IPS-NIHi11 (cell line): ENCODE data around the gene BTG1.
A peak's percentile ranks its signal among the peaks of the same experiment; 100 is the strongest.

ENCODE experiments used
- DNase-seq: peaks from one replicate; pipeline ENCODE4 v3.0.0; 2012; ENCODE audit warnings: mixed read lengths, low spot score

BTG1 gene, protein sequence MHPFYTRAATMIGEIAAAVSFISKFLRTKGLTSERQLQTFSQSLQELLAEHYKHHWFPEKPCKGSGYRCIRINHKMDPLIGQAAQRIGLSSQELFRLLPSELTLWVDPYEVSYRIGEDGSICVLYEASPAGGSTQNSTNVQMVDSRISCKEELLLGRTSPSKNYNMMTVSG

DNA sequence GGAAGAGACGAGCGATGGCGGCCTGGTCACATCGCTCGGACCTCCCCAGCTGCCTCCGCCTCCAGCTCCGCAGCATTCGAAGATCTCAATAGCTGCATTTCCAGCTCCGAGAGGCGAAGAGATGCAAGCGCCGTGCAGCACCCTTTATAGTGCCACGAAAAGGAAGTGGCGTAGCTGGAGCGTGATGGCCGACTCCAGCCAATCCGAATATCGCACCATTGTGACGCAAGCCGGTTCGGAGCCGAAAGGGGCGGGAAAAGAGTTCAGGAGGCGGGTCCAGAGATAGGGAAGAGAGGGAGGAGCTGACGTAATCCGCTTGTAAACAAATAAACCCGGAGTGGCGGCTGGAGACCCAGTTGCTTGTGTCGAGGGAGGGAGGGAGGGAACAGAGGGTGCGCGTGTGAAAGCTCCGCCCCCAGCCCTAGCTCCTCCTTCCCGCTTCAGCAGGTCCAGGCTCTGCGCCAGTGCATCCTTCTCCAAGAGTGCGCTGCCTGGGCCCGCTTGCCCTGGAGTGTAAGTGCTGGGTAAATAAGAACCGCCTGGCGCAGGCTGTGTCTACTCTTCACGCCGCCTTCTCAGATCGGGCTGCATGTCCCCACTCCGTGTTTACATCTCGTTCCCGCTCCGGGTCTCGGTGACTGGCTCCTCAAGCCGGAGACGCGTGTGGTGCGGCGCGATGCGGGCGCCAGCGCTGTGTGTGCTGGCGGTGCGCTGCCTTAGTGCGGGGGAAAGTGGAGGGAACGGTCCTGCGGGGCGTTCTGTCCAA lies at the start of gene BTG1:
Gene BTG1, minus strand, starts transcription at position 116 of the 766 bp plus-strand sequence. CDS start 311 bp downstream, outside the sequence.
- peak; percentile 94 for DNase-seq

DNA sequence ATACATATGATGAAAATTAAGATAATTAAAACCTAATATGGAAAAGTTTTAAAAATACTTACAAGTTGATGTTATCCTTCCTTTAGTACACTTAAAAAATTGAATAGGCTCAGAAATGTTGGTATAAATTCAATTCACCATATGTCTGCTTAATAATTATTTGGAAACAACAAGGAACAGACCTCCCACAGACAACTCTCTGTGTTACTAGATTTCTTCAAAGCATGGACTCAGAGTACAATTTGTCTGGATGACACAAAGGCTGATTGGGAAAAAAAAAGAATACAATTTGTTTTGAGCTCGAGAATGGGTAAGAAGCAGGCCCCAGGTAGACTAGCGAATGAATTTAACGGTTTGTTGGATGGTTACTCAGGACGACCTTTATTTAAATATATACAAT lies 48.9 kb upstream of the BTG1 start:
- DNase-seq, result no peak

DNA sequence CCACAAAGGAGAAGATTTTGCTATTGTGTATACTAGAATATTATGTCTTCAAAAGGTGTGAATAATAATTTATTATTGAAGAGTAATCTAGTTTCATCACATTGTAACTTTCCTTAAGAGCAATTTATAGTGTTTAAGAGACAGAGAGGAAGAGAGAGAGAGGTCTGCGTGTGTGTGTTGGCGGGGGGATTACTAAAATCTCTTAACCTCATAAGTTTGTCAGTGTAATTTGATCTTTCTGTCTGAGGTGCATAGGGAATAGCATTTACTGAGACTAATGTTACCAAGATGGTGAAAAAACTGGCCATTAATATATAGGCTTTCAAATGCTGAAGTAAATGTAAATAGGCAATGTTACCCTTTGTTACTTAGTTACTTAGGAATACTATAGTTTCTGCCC lies 48.2 kb upstream of the BTG1 start:
- no peak for DNase-seq

DNA sequence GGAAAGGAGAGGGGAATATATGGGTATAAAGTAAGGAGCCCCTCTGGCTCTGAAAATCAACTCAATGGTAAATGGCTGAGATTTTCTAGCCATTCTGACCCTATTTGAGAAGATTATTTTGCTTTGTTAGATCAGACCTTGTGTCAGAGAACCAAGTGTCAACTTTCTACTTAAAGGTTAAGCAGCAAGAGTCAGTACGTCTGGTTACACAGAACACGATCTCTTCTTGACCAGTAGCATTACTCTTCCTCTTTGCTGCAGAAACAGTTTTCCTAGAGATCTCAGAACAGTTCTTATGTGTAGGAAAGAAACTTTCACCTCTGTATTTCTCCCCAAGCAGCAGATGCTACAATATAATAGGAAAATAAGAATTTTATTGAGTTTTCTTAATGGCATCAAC lies 47.4 kb upstream of the BTG1 start:
- no peak for DNase-seq

DNA sequence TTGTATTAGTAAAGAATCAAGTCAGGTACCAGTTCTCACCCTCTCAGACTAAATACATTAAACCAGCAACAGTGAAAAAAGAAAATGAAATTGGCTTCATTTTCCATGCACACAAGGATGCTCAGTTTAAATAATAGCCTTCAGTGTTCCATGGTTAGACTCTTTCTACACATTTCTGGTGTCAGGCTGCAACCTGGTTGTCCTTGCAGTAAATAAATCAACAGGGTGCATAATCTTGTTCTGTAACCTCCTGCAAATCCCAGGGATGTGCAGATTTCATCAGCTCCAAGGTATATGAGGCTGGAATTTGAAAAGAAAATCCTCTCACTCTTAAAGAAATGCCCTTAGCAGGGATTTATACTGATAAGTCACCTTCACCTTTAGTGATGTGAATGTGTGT lies 46.7 kb upstream of the BTG1 start:
- no peak for DNase-seq

DNA sequence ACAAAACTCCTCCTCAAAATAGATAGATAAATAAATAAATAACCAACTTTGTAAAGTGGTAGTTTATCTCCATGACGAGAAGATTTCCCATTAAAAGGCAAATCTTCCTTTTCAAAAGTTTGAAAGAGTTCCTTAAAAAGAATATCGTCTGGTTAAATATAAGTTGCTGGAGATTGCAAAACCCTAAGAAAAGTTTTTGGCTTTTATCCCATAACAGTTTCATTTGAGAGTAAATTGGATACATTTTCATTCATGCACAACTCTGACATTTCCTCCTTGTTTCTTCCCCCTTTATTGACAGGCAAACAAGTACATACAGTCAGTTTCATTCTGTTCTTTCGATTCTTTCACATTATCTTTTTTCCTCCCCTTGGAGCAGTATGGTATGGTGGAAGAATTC lies 45.4 kb upstream of the BTG1 start:
- DNase-seq, result no peak

DNA sequence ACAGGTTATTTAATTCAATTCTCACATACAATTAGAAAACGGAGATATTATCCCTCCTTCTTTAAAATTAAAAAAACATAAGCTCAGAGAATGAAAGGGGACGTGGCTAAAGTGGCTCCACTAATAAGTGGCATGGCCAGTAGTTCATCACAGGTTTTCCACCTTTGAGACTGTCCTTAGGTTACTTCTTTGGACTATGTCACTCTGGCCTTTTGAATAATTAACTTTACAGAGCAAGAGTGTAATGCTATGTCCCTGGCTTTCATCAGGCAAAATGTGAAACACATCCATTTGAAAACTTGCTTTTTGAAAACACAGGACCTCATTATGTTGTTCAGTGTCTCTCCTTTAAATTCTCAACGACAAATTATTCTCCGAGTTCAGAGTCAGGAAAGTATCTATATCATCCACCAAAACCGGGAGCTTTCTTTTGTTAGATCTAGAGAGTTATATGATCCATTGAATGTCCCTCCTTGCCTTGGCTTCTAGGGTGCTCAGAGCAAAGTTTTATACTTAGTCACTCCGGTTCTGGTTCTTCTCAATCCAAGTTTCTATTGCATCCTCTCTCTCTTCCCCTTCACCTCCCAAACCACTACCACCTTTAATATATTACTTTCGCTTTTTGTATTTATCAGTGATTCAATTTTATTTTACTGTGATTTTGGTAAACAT lies 43.0 kb upstream of the BTG1 start:
- DNase-seq, result no peak

DNA sequence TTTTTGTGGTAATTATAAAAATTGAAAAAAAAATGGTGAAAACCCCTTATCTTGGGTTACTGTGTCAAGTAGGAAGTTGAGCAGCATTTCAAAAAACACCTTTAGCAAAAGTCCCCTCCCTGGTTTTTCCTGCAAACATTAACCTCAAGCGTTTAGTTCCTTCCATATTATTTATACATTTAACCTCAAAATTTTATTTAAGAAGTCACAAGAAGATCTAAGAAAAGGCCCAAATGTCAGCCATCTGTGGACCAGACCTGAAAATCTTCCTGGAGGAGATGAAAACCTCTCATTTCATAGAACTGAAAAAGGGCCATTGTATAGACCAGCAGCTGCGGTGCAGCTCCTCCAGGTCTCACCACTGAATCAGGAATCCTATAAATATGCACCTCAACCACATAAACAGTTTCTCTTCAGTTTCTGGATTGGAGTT lies 40.4 kb upstream of the BTG1 start:
- no peak for DNase-seq

DNA sequence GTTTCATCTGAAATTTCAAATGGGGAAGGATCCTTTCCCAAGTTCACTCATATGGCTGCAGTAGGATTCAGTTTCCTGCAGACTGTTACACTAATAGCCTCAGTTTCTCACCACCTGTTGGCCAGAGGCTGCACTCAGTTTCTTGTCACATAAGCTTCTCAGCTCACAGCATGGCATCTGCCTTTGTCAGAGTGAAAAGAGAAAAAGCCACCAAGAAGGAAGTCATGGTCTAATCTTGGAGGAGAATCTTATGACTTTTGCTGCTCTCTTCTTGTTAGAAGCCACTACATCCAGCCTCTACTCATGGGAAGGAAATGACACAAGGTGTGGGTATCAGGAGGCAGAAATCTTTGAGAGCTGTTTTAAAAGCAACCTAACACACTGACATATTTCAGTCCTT lies 39.4 kb upstream of the BTG1 start:
- DNase-seq, result no peak

DNA sequence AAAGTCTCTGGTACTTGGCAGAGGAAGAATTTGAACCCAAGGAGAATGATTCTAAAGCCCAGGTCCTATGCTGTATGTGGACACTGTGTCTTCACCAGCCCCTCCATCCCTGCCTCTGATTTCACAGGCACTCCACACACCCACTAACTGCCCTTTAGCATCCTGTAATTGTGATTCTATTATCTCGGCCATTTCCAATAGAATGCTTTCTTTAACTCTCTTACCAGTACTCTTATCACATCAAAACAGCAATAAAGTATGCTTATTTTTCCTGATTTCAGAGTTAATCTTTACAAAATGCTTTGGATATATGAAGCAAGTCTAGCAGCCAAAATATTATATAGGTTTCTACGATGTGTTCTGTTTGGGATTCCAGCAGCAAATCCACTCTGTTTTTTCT lies 37.9 kb upstream of the BTG1 start:
- no peak for DNase-seq

DNA sequence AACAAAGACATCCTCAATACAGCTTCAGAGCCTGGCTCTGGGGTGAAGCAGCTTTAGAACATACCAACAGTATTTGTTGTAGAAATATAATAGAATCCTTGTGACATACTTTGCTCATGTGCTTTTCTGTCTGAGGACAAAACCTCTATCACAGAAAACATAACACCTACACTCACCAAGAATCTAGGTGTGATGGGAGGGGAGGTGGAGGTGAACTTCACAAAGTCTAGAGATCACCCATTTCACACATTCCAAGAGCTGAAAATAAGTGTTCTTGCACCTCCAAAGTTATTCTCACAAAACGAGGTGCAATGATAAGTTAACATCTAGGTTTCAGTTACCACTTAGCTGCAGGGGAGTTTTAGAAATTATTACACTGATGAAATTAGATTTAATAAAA lies 32.7 kb upstream of the BTG1 start:
- DNase-seq, result no peak

DNA sequence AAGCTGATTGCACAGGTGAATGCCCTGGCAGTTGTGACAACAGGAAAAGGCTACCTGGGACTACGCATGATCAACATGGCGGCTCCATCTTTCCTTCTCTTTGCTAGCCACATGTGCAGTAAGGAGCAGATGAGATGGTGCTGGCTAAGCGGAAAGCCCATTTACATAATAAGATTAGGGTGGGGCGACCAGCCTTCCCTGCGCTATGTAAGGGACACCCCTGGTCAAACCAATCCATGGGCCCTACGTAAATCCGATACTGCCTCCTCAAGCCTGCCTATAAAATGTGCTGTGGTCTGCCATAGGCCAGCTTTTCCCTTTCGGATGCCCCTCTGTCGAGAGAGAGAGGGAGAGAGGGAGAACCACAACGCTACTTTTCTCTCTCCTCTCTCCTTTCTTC lies 31.0 kb upstream of the BTG1 start:
- peak; percentile 12 for DNase-seq

DNA sequence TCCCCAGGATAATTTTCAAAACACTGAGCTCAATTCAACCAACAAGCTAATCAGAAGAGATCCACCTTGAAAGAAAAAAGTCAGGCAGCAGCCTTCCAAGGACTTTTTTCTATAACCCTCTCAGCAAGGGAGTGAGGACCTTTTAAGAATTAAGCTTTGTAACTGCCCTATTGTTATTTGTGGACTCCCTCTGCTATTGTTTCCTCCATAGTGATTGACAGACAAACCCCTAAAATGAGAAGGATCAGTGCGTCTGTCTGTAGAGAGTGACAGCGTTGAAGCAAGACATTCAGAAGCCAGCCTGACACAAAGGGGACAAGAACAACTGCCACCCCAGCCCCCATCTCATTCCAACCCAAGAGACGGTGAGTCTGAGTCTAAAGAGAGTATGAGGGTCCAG lies 30.3 kb upstream of the BTG1 start:
- DNase-seq, result peak; percentile 15

DNA sequence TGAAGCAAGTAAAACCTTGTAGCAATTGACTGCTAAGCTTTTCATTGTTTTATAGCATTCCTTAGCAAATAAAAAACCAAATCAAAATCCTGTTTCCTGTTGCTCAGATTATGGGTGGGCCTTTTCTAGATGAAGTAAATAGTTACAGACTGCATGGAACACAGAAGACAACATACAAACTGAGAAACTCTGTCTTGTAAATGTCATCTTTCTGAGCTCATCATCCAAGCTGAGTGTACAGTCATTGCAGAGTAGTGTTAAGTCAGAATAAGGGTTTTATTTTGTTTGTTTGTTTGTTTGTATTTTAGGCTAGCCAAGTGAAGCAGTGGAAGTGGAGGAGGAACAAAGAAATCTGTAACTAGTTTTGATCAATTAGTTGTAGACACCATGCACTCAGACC lies 24.4 kb upstream of the BTG1 start:
- DNase-seq, result no peak

DNA sequence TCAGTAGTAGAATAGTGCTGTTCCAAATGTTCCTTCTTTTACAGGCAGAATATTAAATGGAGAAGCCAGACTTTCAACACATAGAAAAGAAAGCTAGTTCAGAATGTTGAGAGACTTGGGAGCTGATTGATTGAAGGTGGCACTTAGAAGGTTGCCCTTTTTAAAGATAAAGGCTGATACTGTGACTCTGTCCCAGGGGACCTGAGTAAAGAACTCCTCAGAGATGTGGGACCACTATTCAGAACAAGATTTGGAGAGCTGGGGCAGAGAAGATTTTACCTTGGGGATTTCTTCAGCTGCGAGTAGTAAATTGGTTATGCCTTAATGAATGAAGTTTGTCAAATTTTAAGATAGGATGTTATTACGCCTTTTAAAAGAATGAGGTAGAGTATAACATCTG lies 21.4 kb upstream of the BTG1 start:
- no peak for DNase-seq

DNA sequence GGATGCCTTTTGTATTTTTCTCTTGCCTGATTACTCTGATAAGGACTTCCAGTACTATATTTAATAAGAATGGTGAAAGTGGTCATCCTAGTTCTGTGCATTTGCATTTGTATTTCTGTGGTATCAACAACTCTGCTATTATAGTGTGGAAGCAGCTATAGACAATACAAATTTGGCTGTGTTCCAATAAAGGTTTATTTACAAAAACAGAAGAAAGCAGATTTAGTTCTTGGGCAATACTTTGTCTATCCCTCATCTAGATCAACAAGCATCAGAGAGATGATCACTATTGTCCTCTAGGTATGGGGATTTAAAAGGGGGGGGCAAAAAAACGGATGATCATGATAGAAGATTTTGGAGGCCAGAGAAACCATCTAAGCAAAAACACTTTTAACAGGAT lies 19.1 kb upstream of the BTG1 start:
- no peak for DNase-seq

DNA sequence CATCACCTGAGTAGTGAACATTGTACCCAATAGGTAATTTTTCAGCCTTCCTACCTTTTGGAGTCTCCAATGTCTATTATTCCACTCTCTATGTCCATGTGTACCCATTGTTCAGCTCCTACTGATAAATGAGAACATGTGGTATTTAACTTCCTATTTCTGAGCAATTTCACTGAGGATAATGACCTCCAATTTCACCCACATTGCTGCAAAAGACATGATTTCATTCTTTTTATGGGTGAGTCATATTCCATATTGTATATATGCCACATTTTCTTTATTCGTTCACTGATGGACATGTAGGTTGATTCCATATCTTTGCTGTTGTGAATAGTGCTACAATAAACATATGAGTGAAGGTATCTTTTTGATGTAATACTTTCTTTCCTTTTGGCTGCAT lies 16.4 kb upstream of the BTG1 start:
- no peak for DNase-seq

DNA sequence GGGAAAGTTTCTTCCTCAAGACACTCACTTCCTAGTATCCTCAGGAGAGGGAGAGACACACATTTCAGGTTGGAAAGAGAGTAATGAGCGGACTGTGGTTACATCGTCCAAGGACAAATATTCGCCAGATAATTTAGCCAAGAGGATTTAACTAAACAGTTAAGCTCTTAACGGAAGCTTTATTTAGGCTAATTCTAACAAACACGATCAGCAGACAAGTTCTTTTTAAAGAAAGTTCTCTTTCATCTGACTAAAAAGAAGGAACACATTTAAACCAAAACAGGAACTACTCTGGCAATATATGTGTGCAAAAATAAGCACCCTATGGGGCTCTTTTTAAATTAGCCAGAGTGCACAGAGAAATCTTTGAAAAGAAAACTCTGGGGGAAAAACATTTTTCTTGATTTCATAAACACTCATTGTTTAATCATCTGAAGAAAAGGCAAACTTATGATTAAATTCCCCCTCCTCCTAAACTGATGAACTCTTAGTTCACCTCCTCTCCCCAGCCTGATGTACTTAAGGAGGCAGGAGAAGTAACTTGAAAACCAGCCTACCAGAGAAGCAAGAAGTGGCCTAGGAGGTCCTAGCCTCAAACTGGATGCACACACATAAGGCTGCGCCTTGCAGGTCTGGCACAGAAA lies 13.3 kb upstream of the BTG1 start:
- DNase-seq, result no peak

DNA sequence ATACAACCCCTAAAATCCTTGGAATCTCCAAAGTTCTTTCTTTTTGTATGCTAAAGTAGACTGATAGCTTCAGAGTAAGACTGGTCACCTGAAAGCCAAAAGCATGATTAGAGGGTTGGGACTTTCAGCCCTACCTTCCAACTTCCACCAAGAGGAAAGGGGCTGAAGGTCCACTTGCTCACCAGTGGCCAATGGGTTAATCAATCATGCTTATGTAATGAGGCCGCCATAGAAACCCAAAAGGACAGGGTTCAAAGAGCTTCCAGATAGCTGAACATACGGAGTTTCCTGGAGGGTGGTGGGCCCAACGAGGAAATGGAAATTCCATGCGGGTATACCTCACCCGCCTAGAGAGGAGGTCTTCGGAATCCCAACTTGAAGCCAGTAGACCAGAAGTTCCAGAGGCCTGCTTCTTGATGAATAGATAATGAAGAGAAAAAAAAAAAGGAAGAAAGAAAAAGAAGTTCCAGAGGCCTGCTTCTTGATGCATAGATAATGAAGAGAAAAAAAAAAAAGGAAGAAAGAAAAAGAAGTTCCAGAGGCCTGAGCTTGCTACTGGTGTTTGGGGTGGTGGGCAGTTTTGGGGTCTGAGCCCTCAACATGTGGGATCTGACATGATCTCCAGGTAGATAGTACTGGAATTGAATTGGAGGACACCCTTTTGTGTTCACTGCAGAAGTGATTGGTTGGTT lies 11.2 kb upstream of the BTG1 start:
- no peak for DNase-seq

DNA sequence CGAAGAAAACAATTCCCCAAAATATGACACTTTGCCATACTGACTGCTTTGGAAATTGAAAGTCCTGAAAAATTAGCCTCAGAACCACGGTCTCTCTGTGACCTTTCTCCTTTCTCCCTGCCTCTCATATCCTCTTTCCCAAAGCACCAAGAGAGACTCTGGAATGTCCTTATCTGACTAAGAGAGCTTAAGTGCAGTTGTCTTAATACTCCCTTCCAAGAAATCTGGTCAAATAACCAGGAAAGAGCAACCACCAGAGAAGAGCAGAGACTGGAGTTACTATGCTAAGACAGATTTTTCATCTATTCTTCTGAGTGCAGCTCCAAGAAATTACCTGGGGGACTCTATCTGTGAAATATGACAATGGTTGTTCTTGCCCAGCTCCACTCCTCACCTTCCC lies 10.5 kb upstream of the BTG1 start:
- no peak for DNase-seq

DNA sequence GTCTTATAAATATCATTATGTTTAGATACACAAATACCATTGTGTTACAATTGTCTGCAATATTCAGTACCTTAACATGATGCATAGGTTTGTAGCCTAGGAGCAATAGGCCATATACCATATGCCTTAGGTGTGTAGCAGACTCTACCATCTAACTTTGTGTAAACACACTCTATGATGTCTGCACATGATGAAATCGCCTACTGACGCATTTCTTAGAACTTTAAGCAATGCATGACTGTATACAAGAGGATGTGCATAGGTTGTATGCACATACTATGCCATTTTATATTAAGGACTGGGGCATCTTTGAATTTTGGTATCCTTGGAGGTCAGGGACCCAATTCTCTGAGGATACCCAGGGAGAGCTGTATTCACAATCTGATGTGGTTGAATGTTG lies 10.1 kb upstream of the BTG1 start:
- no peak for DNase-seq

DNA sequence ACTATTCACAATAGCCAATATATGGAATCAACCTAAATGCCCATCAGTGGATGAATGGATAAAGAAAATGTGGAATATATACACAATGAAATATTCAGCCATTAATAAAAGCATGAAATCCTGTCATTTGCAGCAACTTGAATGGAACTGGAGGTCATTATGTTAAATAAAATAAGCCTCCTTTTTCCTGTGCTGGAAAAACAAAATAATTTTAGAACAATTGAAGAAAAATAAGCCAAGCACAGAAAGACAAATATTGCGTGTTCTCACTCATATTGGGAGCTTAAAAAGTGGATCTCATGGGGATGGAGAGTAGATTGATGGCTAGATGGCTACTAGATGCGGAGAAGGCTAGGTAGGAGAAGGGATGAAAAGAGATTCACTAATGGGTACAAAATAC lies 6.3 kb upstream of the BTG1 start:
- no peak for DNase-seq
